CD4-positive, alpha-beta T cell treated with Interleukin-15 for 4 hours (primary cell): ENCODE measurements around the gene DCTPP1.
"Not testable (repeated sequence)": the region's sequence is repeated elsewhere in the genome, so short reads cannot be mapped to it uniquely, and the experiment has no call there.

Experiments used
- DNase-seq: peaks from one replicate; pipeline ENCODE4 v3.0.0-alpha.2; 2020; ENCODE audit warnings: low spot score

Gene DCTPP1

DNA sequence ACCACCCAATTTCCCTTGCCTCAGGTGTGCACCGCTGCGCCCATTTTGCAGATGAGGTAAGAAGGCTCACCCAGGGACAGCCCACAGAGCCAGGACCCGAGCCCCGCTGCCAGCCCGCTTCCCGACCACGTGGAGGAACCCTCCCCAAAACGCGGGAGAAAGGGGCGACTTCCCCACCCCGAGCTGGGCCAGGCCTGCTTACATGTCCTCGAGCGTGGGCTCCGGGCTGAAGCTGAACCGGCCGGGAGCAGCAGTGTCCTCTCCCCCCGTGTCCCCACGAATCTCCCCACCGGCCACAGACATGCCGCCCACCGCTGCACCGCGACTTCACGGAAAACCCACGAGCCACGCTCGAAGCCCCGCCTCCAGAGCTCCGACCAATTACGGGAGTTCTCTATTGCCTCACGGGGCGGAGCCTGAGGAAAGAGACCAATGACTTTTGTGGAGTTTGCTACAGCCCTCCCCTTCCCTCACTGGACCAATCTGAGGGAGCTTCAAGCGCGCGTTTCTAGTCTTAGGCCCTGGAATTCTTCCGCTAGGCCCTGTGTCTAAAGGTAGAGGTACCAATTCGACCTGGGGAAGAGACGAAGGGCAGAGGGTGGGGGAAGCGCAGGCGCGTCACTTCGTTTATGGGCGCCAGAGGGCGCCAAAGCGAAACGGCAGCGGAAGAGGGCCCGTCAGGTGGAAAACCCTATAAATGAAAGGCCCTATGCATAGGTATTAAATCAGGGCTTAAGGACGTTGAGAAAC lies at the start of gene DCTPP1:
Gene DCTPP1 (minus strand): TSS at position 353 of the 750 bp plus-strand sequence. CDS start 50 bp downstream, at position 303.
- peak; percentile 98 for DNase-seq

- DNase-seq = no peak
Measured at GRCh38 chr16:30478766-30479478, 49.1 kb upstream of the DCTPP1 start.

- not testable (repeated sequence) for DNase-seq
Measured at GRCh38 chr16:30477773-30478172, 47.9 kb upstream of the DCTPP1 start.

GRCh38 chr16:30476991-30477390 lies 47.2 kb upstream of the DCTPP1 start:
- no peak for DNase-seq

DNA sequence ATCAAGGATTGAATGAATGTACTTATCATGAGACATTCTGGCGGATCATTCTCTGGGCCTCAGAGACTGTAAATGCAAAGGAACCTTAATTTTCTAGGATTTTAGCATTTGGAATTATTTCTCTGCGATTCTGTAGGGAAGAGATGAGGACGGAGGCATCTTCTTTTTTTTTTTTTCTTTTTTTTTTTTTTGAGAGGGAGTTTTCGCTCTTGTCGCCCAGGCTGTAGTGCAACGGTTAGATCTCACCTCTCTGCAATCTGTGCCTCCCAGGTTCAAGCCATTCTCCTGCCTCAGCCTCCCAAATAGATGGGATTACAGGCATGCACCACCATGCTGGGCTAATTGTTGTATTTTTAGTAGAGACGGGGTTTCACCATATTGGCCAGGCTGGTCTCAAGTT lies 44.9 kb upstream of the DCTPP1 start:
- DNase-seq = no peak

GRCh38 chr16:30474074-30474452 lies 44.2 kb upstream of the DCTPP1 start:
- no peak for DNase-seq

DNA sequence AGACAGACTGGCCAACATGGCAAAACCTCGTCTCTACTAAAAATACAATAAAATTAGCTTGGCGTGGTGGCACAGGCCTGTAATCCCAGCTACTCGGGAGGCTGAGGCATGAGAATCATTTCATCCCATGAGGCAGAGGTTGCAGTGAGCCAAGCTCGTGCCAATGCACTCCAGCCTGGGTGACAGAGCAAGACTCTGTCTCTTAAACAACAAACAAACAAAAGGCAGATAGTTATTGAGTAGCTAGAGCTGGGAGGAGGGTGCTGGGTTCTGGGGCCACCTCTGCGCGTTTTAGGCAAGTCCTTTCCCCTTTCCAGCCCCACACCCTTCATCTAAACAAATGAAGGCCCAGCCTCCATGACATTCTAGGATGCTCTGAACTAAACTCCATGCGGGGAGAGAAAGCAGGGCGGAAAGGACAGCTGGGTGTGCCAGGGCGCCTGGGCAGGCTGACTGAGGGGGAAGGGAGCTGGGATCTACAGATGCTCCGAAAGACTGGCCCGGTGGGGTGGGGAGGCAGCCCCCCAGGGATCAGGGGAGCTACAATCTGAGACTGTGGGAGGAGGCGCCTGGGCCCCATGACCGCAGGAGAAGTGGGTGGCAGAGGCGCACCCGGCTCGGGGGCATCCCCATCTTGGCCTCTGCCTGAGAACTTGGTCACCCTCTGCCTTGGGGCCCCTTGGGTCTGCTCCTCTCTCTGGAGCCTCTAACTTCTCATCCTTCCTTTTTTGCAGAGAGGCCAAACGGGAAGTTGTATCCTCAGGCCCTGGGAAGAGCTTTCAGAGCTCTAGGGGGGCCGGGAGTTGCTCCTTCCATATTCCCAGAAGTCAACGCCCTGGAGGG lies 43.6 kb upstream of the DCTPP1 start:
- DNase-seq = peak; percentile 43

GRCh38 chr16:30472328-30472942 lies 42.6 kb upstream of the DCTPP1 start, which contains the start of gene ITGAL:
TSS of gene ITGAL (plus strand) at chr16:30472742. CDS start at chr16:30472838, 96 bp downstream.
- peak; percentile 90 for DNase-seq

DNA sequence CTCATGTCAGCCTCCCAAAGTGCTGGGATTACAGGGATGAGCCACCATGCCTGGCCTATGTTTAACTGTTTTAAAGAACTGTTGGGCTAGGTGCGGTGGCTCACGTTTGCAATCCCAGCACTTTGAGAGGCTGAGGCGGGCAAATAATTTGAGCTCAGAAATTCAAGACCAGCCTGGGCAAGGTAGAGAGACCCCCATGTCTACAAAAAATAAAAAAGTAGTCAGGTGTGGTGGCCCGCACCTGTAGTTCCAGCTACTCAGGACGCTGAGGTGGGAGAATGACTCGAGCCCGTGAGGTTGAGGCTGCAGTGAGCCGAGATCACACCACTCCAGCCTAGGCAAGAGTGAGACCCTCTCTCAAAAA lies 40.8 kb upstream of the DCTPP1 start:
- no peak for DNase-seq

- peak; percentile 32 for DNase-seq
Measured at GRCh38 chr16:30470170-30470512, 40.3 kb upstream of the DCTPP1 start.

- DNase-seq = no peak
Measured at GRCh38 chr16:30464078-30464477, 34.2 kb upstream of the DCTPP1 start.

- not testable (repeated sequence) for DNase-seq
Measured at GRCh38 chr16:30461426-30461825, 31.6 kb upstream of the DCTPP1 start.

DNA sequence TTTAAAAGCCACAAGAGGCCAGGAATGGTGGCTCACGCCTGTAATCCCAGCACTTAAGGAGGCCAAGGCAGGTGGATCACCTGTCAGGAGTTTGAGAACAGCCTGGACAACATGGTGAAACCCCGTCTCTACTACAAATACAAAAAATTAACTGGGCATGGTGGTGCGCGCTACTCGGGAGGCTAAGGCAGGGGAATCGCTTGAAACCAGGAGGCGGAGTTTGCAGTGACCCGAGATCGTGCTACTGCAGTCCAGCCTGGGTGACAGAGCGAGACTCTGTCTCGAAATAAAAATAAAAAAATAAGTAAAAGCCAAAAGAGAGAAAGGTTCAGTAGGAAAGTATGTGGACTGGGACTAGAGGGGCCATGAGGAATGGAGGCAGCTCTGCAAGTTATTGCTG lies 29.6 kb upstream of the DCTPP1 start:
- DNase-seq = no peak

GRCh38 chr16:30458561-30459394 lies 28.9 kb upstream of the DCTPP1 start:
- peak; percentile 81 for DNase-seq

DNA sequence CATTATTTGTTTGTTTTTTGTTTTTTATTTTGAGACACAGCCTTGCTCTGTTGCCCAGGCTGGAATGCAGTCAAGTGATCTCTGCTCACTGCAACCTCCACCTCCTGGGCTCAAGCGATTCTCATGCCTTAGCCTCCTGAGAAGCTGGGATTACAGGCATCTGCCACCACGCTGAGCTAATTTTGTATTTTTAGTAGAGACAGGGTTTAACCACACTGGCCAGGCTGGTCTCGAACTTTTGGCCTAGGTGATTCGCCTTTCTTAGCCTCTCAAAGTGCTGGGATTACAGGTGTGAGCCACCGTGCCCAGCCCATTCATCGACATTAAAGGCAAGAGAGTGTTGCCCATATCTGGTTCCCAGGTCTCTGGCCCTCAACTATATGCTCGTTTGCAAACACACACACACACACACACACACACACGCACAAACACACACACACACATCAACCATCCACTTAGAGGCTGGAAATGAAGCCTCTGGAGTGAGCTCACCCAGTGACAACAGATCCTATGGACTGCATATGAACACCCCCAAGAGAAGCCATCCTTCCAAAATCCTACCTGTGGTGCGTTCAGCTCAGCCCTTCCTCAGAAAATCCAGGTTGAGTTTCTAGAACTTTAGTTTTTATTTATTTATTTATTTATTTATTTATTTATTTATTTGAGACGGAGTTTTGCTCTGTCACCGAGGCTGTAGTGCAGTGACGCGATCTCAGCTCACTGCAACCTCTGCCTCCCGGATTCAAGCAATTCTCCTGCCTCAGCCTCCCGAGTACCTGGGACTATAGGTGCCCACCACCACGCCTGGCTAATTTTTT lies 28.1 kb upstream of the DCTPP1 start:
- DNase-seq = no peak

DNA sequence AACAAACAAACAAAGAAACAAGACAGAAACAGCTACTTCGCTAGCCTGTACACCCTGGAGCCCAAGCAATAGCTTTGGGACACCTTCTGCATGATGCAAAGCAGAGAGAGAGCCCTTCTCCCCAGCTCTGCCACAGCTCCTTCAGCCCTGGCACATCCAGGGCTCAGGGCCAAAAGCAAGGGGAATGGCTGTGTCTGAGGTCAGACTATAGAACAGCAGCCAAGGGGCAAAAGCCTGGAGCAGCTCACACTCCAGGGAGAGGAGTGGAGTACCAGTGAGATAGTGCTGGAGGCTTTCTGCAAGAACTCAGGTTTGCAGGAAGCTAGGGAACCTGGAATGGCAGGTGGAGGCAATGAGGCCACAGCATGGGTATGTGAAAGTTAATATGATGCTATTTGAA lies 27.4 kb upstream of the DCTPP1 start:
- DNase-seq = no peak

DNA sequence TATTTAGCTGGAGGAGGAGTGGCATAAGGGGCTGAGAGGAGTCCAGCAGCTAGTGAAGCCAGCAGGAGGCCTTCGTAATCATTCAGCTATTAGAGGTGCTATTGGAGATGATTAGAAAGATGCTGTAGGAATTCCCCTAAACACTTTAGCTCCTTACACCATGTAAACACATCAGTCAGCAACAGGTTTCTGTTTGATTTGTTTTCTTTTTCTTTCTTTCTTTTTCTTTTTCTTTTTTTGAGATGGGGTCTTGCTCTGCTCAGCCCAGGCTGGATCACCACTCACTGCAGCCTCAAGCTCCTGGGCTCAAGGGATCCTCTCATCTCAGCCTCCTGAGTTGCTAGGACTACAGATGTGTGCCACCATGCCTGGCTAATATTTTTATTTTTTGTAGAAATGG lies 26.5 kb upstream of the DCTPP1 start:
- DNase-seq = no peak

DNA sequence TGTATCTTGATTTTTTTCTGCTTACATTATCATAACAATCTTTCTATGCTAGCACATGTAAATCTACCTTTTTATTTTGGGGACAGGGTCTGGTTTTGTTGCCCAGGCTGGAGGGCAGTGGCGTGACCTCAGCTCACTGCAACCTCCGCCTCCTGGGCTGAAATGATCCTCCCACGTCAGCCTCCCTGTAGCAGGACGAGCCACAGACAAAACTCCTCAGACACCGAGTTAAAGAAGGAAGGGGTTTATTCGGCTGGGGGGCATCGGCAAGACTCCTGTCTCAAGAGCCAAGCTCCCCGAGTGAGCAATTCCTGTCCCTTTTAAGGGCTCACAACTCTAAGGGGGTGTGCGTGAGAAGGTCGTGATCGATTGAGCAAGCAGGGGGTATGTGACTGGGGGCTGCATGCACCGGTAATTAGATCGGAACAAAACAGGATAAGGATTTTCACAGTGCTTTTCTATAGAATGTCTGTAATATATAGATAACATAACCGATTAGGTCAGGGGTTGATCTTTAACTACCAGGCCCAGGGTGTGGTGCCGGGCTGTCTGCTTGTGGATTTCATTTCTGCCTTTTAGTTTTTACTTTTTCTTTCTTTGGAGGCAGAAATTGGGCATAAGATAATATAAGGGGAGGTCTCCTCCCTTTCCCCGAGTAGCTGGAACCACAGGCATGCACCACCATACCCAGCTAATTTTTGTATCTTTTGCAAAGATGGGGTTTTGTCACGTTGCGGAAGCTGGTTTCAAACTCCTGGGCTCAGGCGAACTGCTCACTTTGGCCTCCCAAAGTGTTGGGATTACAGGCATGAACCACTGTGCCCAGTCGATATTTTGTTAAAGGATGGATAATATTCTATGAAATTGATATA lies 23.1 kb upstream of the DCTPP1 start:
- DNase-seq = not testable (repeated sequence)

DNA sequence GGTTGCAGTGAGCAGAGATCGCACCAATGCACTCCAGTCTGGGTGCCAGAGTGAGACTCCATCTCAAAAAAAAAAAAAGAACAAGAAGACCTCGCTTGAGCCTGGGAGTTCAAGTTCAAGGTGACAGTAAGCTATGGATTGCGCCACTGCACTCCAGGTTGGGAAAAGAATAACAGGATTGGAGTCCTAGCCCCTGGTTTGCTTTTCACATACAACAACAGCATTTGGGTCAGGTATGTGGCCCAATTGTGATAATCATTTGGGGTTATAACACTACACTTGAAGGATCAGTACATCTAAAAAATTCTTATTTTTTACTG lies 19.2 kb upstream of the DCTPP1 start:
- no peak for DNase-seq
